Lower leg skin (tissue), 3 donors: ENCODE data around the gene KPNA5.

Experiments used
- CTCF ChIP-seq, 3 donors: fragments of 450-650 bp; IDR thresholded peaks; one replicate each; pipeline ENCODE4 v1.5.1; 2016; ENCODE audit warnings: antibody characterized with exemption in 3 of 3, mild to moderate bottlenecking in 3 of 3, moderate library complexity in 2 of 3
- POLR2A ChIP-seq, 2 donors: fragments of 450-650 bp; IDR thresholded peaks; one replicate each; pipeline ENCODE4 v1.6.1; 2016 to 2017; ENCODE audit warnings: antibody characterized with exemption in 2 of 2, mild to moderate bottlenecking in 1 of 2, moderate library complexity in 1 of 2

- TF ChIP-seq CTCF (IDR thresholded peaks at IDR 0.05) (no peak), POLR2A (IDR thresholded peaks at IDR 0.05) (no peak)
Observed at GRCh38 chr6:116714296-116714695, 33.3 kb downstream of the KPNA5 start.
